ENCODE measurements around the gene MTMR10.

The MTMR10 gene

DNA sequence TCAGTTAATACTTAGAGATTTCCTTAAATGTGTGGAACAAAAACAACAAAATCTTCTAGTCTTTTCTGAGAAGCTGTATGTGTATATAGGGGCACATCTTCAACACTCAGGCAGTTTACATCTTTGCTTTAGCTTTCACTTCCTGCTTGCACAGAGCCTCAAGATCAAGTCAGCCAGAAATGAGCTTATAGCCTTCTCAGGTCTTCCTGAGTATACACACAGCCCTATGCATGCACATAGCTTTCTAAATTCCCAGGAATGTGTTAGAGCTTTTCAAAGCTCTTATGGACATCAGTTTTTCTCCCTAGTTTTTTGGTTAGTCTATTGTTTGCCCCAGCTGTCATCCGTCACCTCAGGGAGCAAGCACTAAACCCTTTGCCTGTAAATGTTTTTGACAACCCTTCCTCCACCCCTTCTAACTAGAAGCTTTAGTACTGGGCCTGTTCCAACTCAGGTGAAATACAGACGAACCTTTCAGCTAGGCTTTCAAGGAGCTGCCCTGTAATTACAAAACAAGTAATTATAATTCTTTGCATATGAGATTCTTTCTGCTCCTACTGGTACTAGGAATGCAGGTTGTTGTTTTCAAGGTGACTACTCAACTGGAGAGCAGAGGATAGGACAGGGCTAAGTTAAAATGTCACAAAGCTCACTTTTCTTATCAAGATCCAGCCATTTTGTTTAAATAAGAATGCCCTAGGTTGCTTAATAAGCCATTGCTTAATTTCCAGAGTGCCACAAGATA lies 22.6 kb upstream of the MTMR10 start:
- DNase-seq: no peak

- DNase-seq: no peak
These were observed 21.0 kb upstream of the MTMR10 start for GRCh38 chr15:31012455-31012854.

DNA sequence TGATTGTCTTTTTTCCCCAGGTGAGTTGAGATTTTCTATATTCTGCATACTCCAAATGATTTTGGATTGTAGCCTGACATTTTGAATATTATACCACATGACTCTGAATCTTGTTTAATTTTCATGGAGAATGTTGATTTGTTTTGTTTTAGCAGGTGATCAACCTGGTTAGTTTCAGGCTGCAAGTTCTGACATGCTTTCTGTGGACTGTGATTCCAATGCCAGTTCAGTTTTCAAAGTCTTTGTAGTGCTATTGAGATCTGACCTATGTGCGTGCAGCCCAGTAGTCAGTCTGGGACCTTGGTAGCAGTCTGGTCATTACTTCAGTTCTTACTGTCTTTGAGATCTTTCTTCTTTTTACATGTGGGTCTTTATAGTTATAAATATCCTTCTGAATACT lies 18.6 kb upstream of the MTMR10 start:
- DNase-seq: no peak

- DNase-seq: no peak
These were observed 14.2 kb upstream of the MTMR10 start for GRCh38 chr15:31005660-31006059.

DNA sequence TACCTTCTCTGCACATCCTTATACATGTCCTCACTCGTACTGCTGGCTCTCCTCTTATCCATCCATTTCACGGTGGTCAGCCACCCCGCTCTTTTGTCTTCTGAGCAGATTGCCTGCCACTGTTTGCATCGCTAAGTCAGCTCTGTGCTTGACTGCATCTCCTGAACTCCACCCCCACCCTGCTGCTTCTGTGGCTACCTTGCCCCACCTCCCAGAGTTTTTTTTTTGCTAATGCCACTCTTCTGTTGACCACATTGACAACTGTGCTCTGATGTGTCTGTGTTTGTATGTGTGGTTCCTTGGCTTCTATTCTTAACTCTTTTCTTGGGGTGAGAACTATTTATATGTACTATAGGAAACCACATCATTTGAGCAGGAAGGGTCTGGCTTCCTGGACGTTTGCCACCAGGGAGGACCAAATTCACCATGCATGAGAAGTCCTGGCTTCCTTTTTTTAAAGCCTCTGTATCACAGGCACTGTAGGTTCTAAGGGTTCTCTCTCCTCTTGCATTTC lies 12.8 kb upstream of the MTMR10 start:
- DNase-seq: no peak

GRCh38 chr15:31001702-31002101 lies 10.3 kb upstream of the MTMR10 start:
- no peak for DNase-seq

- no peak for DNase-seq
These were observed 8.3 kb upstream of the MTMR10 start for GRCh38 chr15:30999729-31000128.

GRCh38 chr15:30997270-30997669 lies 5.8 kb upstream of the MTMR10 start:
- no peak for DNase-seq

DNA sequence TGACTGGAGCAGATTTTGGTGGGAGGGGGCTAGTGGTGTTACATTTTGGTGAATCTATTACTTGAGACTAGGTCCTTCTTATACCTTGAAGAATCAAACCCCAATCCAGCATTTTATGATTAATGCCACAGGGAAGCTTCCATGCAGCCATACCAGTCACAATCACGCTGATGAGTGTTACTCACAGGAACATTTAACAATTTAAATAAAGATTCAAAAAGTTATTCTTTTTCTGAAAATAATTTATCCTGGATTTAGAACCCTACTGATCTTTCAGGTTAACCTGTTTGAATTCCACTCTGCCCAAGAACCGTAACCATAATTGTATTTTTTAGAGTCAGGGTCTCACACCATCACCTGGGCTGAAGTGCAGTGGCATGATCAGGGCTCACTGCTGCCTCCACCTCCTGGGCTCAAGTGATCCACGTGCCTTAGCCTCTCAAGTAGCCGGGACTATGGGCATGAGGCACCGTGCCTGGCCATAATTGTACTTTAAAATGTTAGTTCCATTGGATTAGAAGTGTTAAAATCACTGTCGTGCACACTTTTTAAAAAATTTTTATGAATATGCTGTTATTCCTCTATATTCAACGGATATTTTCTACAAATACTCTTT lies 929 bp upstream of the MTMR10 start:
- DNase-seq: no peak

DNA sequence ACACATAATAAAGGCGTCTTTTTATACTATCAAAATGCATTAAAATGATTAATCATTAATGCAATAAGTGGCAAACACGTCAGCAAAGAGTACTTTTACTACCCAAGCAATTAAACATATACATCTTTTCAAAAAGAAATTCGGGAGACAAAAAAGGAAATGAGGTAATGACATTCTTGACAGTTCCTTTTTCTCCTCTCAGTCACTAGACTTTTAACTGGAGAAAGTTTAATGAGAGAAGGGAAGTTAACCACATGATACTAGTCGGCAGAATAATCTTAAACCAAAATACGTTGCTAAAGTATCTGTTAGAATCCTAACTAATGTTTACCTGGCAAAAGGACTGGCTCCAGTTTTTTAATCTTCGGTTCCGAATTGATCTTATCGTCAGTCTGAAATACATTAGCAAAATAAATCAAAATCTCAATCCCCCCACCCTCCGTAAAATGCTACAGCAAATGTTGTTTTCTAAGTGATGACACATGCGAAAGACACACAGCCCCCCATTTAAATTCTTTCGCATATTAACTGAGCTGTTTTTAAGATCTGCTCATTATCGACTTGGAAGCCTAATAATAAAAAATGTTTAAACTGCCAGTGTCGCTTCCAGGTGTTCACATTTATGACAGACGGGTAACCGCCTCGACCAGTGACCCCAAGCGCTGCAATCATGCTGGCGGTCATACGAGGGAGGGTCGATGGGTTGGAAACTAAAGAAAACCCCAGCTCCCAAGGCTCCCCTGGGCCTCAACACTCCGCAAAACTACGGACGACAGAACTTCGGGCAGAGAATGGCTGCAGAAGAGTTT lies 778 bp downstream of the MTMR10 start:
- DNase-seq: peak; percentile 39

- no peak for DNase-seq
These were observed 1.4 kb downstream of the MTMR10 start for GRCh38 chr15:30990036-30990435.

DNA sequence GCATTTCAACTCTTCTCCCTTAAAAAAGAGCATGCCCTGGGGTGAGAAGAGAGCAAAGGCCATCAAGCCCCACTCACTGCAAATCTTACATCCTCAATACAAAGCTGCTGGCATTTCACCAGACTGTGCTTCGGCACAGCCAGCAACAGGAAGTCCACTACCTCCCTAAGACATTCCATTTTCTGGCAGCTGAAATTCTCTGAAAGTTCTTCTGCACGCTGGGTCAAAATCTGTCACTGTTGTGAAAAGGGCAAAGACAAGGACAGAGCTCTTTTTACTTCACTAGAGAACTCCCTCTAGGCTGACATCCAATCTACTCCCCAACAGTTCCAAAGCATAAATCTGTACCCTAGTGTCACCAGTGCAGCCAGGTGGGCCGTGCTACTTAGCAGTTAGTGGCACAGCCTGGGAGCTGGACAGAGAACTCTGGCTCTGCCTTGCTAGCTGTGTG lies 6.3 kb downstream of the MTMR10 start:
- no peak for DNase-seq

- DNase-seq: peak; percentile 34
These were observed 6.9 kb downstream of the MTMR10 start for GRCh38 chr15:30984542-30984941.

- no peak for DNase-seq
These were observed 7.3 kb downstream of the MTMR10 start for GRCh38 chr15:30984118-30984517.

- DNase-seq: no peak
These were observed 12.0 kb downstream of the MTMR10 start for GRCh38 chr15:30979457-30979856.

DNA sequence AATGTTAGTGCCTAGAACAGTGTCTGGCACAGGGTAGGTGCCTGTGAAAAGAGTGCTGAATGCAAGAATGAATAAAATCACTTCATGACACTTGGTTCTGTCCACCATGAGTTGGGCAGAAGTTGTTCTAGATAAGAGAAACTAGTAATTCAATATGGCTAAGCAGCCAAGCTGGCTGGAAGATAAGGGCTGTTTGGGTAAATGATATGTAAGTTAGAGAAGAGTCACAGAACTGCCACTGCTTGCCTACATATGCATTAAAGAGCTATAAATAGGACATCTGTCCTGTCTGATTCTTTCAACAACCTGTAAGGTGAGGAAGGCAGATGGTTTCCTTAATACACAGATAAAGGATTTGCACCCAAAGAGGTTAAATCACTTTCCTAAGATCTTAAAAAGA lies 13.1 kb downstream of the MTMR10 start:
- DNase-seq: peak; percentile 25

DNA sequence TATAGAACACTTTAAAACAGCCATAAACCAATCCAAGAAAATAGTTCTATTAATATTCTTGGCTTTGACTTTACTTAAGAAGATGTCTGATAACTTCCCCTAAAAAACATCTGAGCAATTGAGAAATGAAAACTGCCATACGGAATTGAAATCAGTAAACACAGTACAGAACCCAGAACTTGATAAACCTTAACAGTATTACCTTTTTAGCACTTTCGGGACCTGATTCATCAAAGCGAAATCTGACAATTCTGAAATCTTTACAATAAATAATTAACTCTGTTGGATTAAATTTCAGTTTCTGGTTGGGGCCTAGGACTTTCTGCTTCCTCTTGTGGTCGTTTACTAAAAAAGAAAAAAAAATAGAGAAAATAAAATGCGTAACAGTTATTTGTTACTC lies 17.3 kb downstream of the MTMR10 start:
- DNase-seq: no peak

GRCh38 chr15:30973379-30973778 lies 18.0 kb downstream of the MTMR10 start:
- DNase-seq: no peak

- no peak for DNase-seq
These were observed 21.7 kb downstream of the MTMR10 start for GRCh38 chr15:30969724-30970123.

GRCh38 chr15:30963681-30964080 lies 27.7 kb downstream of the MTMR10 start:
- DNase-seq: no peak

DNA sequence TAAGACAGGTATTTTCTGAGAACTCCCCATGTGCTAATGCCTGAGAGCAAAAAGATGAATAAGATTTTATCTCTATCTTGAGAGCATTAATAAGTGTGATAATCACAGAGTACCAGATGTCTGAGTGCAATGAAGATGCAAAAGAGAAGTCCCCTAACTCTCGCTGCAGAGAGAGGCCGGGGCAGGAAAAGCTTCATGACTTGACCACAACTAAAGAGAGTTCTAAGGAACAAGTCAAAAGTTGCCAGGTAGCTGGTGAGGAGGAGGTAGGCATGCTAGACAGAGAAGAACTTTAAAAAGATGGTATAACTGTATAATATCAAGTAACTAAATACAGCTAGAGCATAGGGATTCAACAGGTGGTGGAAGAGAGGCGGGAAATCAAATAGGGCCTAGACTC lies 28.8 kb downstream of the MTMR10 start:
- peak; percentile 42 for DNase-seq

DNA sequence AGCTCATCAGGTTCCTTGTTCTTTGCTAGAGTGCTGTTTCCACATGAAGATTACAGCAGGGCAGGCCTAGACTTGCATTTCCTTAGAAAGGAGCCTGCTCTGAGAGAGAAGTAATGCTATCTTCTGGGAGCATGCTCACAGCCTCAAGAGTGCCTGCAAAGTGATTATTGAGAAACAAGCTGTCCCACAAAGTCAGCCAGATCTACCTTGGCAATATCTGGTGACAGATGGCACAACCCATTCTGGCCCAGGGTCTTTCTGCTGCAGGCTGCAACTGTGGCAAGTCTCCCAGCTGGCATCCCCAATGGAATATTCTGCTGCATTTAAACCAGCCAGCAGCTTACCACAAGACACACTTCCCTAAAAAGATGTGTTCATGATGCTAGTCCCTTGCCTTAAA lies 29.3 kb downstream of the MTMR10 start:
- peak; percentile 97 for DNase-seq

DNA sequence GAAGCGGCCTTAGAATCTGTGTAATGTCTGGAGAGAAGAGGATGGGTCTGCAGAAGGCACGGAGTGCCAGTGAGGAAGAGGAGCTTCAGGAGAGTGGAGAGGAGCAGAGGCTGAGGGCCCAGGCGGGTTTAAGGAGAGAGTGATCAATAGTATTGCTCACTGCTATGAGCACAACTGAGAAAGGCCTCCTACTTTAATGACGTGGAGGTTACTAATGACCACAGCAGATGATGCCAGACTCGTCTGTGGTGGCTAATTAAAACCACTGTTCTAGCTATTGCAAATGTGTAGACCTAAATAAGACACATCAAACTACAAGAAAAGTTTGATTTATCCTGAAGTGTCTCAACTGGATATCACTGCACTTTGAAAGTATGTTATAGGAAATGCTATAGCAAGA lies 33.2 kb downstream of the MTMR10 start:
- no peak for DNase-seq

Data from NCI-H2171 treated with DMSO at 0.1 percent for 48 hours (cell line).